Measurements from ENCODE around the gene NLGN1. TPM values are rescaled to one million over a fixed set of nuclear protein-coding genes. Genes with fewer than 3 reads are reported as not detected.

NLGN1 gene
- total RNA-seq, 1 experiment from 2014 or later: 5.2 TPM

DNA sequence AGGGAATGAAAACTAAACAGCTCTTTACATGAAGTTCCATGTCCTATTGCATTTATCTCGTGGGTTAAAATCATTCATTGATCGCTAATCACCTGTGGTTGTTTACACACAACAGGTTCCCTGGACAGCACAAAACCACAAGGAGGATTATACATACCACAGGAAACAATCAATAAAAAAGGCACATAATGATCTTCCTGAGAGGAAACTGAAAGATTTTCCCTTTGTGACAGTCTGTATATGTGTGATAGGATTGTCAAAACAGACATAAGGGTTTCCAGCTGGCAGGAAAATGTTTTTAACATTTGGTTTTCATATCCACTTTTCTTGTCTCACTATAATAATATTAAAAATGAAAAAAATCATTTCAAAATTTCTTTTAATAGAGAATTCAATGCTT is 541.8 kb downstream of the NLGN1 start:
- Histone ChIP-seq H2BK15ac (ENCODE audit: low read depth, low read length) (no peak overlapping the region), H4K5ac (ENCODE audit: insufficient read length, low read depth, low read length) (no peak overlapping the region), H2BK12ac (ENCODE audit: insufficient read length, low read depth, low read length) (no peak overlapping the region), H2BK120ac (ENCODE audit: low read depth, low read length, poor library complexity, severe bottlenecking) (no peak overlapping the region), H2AFZ (ENCODE audit: low read length) (no peak overlapping the region), H3K9ac (ENCODE audit: extremely low read depth, insufficient read length, low read length) (no peak overlapping the region), H3K27ac (ENCODE audit: insufficient read length, low read depth, low read length) (no peak overlapping the region), H3K23me2 (ENCODE audit: insufficient read length, low read depth, low read length, poor library complexity, severe bottlenecking) (no peaks in the 10 kb centered on the region), H3K4me2 (ENCODE audit: insufficient read depth, insufficient read length, low read length) (no peak overlapping the region), H3K18ac (ENCODE audit: insufficient read length, low read depth, low read length) (no peak overlapping the region), H2AK5ac (ENCODE audit: insufficient read length, low read length) (no peak overlapping the region), H3K9me3 (ENCODE audit: control insufficient read depth, low read depth, low read length) (no peaks in the 10 kb centered on the region), H2BK20ac (ENCODE audit: low read depth, low read length, poor library complexity, severe bottlenecking) (no peak overlapping the region), H3K4me1 (ENCODE audit: insufficient read depth, low read length) (peaks cover 4% of the 10 kb centered on the region; the same call in 1 of the 2 replicates), H3K79me2 (ENCODE audit: insufficient read depth, low read length) (no peaks in the 10 kb centered on the region), H3T11ph (ENCODE audit: low read length) (no peak overlapping the region), H4K91ac (ENCODE audit: insufficient read length, low read depth, low read length) (no peak overlapping the region), H3K14ac (ENCODE audit: insufficient read depth, low read length) (no peak overlapping the region), H2BK5ac (ENCODE audit: insufficient read length, low read length) (no peak overlapping the region), H3K23ac (ENCODE audit: insufficient read length, low read depth, low read length) (no peak overlapping the region), H4K8ac (replicated peaks; ENCODE audit: insufficient read length, low read depth, low read length) (no peak overlapping the region), H3K27me3 (ENCODE audit: insufficient read depth, low read length) (no peaks in the 10 kb centered on the region), H3K79me1 (ENCODE audit: insufficient read depth, low read depth, low read length, poor library complexity, severe bottlenecking) (no peaks in the 10 kb centered on the region), H3K4ac (ENCODE audit: low read depth, low read length) (no peak overlapping the region), H4K20me1 (ENCODE audit: control insufficient read depth, insufficient read depth, insufficient read length) (no peaks in the 10 kb centered on the region), H3K56ac (ENCODE audit: insufficient read length, low read depth, low read length) (no peak overlapping the region)
- Mint-ChIP-seq H3K27me3 (ENCODE audit: low read depth) (no peaks in the 10 kb centered on the region), H3K36me3 (ENCODE audit: insufficient read depth in 1 of 3, low read depth in 3 of 3) (no peaks in the 10 kb centered on the region), H3K4me1 (peaks cover 10 to 14% of the 10 kb centered on the region in 2 experiments), H3K4me3 (no peak overlapping the region), H3K27ac (peak overlapping the region in 1 of 3 experiments; percentile 3; a peak in 2 of 7 replicates), H3K9me3 (no peaks in the 10 kb centered on the region)
- TF ChIP-seq, protein P1, sequence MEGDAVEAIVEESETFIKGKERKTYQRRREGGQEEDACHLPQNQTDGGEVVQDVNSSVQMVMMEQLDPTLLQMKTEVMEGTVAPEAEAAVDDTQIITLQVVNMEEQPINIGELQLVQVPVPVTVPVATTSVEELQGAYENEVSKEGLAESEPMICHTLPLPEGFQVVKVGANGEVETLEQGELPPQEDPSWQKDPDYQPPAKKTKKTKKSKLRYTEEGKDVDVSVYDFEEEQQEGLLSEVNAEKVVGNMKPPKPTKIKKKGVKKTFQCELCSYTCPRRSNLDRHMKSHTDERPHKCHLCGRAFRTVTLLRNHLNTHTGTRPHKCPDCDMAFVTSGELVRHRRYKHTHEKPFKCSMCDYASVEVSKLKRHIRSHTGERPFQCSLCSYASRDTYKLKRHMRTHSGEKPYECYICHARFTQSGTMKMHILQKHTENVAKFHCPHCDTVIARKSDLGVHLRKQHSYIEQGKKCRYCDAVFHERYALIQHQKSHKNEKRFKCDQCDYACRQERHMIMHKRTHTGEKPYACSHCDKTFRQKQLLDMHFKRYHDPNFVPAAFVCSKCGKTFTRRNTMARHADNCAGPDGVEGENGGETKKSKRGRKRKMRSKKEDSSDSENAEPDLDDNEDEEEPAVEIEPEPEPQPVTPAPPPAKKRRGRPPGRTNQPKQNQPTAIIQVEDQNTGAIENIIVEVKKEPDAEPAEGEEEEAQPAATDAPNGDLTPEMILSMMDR (conservative IDR thresholded peaks at IDR 0.05): no peak
- no CpG with 5 or more reads among the region's 2 CpGs for WGBS (ENCODE audit: extremely low coverage, insufficient read length, low lambda C conversion rate)
- no peak for DNase-seq

Data from H9 (cell line).